BJ (cell line): ENCODE results near the gene PEMT. TPM values are rescaled to one million over a fixed set of nuclear protein-coding genes. Genes with fewer than 3 reads are reported as not detected.

Source experiments
- CTCF ChIA-PET: fragments of 350-600 bp; formaldehyde crosslinking; extraction: SDS; loops from one replicate; lab custom pipeline; 2021; ENCODE audit warnings: antibody characterized with exemption, inconsistent platforms; lab: Yijun Ruan, JAX
- POLR2A ChIA-PET: fragments of 300-600 bp; sonication (Branson Sonifier 250); formaldehyde crosslinking; extraction: SDS; loops from one replicate; lab custom pipeline; 2021; ENCODE audit warnings: antibody characterized with exemption; lab: Charles Lee
- DNase-seq: peaks from one replicate; pipeline ENCODE4 v3.0.0-alpha.2; 2011; ENCODE audit warnings: low read depth
- H3K27me3 ChIP-seq: 2 replicates; pipeline ENCODE4 v1.6.0; 2011; ENCODE audit warnings: low read length; ENCODE audit not compliant: control insufficient read depth, insufficient read depth
- H3K36me3 ChIP-seq: 2 replicates; pipeline ENCODE4 v1.5.1; 2011; ENCODE audit warnings: low read length; ENCODE audit not compliant: control insufficient read depth, insufficient read depth
- H3K4me3 ChIP-seq: 2 replicates; pipeline ENCODE4 v1.5.1; 2011; ENCODE audit warnings: low read depth, mild to moderate bottlenecking, control low read depth, low read length
- polyA plus RNA-seq: library from polyadenylated mRNA; depleted of rRNA; stranded (reverse); fragments of >200 nt; gene quantifications from 2 replicates; pipeline ENCODE4 v1.2.3, GENCODE V29; 2011
- TF ChIP-seq, protein P1 (sequence below): IDR thresholded peaks from 2 replicates; pipeline ENCODE4 v1.5.1; 2011; ENCODE audit warnings: low read depth, mild to moderate bottlenecking, control low read depth, inconsistent platforms, low read length, moderate library complexity; ENCODE audit not compliant: insufficient read depth

Gene PEMT
- polyA plus RNA-seq, 1 experiment: 50.7 TPM

DNA sequence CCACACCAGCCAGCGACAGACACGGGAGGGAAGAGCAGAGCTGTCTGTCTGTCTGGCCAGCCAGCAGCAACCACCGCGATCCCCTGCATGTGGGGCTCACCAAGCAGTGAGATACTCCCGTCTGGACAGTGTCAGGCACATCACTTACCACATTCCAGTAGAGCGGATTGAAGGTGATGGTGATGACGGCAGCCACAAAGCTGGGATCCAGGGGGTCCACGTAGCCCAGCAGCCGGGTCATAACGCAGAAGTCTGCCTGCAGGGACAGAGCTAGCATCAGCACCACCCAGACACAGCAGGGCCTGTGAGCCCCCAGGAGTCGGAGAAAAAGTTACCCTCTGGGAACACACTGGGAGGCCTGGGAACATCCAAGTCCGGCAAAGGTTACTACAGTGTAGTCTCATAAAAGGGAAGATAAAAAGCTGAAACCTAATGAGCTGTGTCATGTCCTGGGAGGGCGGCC lies 14.7 kb downstream of the PEMT start:
- Histone ChIP-seq H3K4me3 (no peak overlapping the region), H3K36me3 (no peaks in the 10 kb centered on the region), H3K27me3 (no peaks in the 10 kb centered on the region)
- TF ChIP-seq, protein P1, sequence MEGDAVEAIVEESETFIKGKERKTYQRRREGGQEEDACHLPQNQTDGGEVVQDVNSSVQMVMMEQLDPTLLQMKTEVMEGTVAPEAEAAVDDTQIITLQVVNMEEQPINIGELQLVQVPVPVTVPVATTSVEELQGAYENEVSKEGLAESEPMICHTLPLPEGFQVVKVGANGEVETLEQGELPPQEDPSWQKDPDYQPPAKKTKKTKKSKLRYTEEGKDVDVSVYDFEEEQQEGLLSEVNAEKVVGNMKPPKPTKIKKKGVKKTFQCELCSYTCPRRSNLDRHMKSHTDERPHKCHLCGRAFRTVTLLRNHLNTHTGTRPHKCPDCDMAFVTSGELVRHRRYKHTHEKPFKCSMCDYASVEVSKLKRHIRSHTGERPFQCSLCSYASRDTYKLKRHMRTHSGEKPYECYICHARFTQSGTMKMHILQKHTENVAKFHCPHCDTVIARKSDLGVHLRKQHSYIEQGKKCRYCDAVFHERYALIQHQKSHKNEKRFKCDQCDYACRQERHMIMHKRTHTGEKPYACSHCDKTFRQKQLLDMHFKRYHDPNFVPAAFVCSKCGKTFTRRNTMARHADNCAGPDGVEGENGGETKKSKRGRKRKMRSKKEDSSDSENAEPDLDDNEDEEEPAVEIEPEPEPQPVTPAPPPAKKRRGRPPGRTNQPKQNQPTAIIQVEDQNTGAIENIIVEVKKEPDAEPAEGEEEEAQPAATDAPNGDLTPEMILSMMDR: no peak
- ChIA-PET POLR2A (no interaction called here), CTCF (interaction anchor here (0.6 to 2.2 kb wide), 9 partner anchors 8 to 221 kb away, joined by 3 to 14 read pairs (median 3); partner anchors contain the start of genes PEMT and RASD1)
- no peak for DNase-seq

DNA sequence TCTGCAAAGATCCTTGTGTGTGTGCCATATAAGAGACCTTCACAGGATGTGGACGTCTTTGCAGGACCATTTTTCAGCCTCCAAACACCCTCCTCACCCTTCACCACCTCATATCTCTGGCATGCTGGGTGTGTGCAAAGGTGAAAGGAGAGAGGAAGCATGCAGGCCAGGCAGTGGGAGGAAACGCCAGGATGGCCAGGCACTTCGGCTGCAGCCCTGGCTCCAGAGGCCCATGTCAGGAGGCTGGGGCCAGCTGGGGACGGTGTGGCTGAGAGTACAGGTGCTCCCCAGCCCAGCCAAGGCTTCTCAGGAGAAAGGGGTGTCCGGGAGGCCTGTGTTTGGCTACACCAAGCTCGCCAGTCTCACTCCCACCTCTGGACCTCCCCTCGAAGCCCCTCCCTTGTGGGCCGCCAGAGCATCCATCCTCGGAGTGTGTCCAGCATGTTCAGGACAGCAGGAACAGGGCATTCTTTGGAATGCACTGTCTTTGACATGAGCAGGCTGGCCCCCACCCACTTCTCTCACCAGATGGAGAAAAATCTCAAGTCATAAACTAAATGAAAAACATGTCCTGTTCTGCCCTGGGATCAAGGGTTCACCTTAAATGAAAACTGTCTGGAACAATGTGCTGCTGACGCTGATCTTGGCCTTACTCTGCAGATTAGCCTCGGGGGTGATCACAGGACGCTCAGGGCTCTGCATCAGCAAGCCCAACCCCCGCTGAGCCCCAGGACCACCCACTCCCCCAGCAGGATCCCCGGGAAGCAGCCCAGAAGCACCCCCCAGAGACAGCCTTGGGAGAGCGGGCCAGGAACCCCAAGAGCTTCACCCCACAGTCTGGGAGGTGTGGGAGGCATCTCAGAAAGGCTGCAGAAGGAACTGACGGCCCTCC lies 15.9 kb downstream of the PEMT start:
- TF ChIP-seq, protein P1: no peak
- Histone ChIP-seq H3K27me3 (no peaks in the 10 kb centered on the region), H3K36me3 (no peaks in the 10 kb centered on the region), H3K4me3 (no peak overlapping the region)
- ChIA-PET CTCF (interaction anchor here (0.7 to 11.8 kb wide), 8 partner anchors 12 to 220 kb away, joined by 3 to 149 read pairs (median 4); partner anchors contain the start of genes PEMT and RASD1), POLR2A (no interaction called here)
- DNase-seq: peak; percentile 58

DNA sequence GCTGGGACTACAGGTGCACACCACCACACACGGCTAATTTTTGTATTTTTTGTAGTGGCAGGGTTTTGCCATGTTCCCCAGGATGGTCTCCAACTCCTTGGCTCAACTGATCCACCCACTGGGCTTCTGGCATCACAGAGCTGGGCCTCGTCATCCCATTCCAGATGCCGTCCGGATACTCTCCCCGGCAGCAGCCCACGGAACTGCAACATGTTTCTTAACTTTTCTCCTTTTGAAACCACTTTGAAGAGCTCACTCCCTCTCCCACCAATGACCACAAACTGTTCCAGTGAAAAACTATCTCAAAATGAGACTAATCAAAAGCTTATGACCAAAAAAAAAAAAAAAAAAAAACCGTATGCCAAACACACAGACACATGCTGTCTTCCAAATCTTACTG lies 17.6 kb downstream of the PEMT start:
- TF ChIP-seq, protein P1: no peak
- CTCF ChIA-PET: interaction anchor here (0.6 to 11.8 kb wide), 5 partner anchors 13 to 219 kb away, joined by 3 to 149 read pairs (median 3); partner anchors contain the start of gene RASD1
- no peaks in the 10 kb centered on the region for H3K36me3 ChIP-seq
- H3K27me3 ChIP-seq: no peaks in the 10 kb centered on the region
- POLR2A ChIA-PET: no interaction called here
- no peak overlapping the region for H3K4me3 ChIP-seq
- DNase-seq: no peak

DNA sequence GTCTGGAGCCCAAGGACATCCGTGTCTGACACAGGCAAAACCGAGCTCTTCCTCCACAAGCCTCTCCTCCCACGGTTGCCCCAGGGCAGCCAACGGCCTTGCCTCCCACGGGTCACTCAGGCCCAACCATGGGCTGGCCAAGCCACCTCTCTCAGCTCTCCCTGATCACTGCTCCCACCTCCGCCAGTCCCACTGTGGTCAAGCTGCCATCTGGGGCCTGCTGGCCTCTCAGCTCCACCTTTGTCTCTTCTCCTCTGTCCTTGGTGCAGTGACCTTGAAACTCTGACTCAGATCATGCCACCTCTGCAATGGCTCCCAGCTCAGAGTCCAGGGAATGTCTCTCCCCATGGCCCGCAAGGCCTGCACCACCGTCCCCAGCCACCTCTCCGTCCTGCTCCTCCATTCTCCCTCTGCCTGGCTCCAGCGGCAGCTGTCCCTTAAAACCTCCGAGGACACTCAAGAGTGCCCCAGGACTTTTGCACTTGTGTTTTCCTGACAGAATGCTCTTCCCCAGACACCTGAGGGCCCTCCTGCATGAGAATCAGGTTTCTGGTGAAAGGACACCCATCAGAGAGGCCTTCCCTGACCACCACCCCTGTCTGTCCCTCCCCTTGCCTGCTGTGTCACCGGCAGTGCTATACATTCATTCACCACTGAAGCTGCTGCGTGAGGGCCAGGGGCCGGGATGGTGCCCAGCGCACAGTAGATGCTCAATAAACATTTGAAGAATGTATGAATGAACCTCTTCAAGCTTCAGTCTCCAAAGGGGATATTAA lies 19.3 kb downstream of the PEMT start:
- no peak overlapping the region for H3K4me3 ChIP-seq
- H3K27me3 ChIP-seq: no peaks in the 10 kb centered on the region
- TF ChIP-seq, protein P1: no peak
- POLR2A ChIA-PET: no interaction called here
- CTCF ChIA-PET: interaction anchor here (0.9 to 11.8 kb wide), 5 partner anchors 11 to 218 kb away, joined by 3 to 149 read pairs (median 3); partner anchors contain the start of gene RASD1
- no peak for DNase-seq
- no peaks in the 10 kb centered on the region for H3K36me3 ChIP-seq
